ENCODE results near the gene NPBWR2.

The NPBWR2 gene

DNA sequence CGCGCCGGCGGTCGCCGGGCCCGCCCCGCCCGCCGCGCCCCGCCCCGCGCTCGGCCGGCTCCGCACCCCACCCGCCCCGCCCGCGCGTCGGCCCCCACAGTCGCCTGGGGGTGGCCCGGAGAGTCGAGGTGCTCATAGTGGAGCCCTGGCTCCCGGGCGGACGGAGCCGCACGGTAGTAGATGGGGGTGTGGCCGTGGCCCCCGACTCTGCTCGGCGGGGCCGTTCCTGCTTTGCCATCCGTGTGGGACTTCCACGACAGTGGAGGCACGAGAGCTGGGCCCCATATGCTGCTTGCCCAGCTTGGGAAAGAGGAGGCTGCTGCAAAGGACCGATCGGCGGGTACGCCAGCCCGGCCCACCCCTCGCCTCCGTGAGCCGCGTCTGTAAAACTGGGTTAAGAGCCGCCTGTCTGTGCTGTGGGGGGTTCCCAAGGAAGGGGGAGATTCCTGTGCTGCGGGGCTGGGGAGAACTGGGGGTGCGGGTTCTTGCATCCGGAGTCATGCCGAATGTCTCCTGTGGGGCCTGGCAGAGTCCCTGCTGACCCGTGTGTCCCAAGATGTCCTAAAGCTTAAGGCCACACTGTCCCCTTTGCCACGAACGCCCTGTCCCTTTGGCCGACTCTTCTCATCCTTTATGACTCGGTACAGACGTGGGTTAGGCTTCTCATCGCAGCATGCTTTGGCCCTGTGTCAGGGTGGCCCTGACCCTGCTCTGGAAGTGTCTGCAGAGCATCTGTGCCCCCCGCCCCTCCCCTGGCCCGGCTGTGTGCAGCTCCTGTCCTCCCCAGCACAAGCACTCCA is 27.2 kb downstream of the NPBWR2 start, which contains the start of gene OPRL1:
OPRL1 (plus strand) TSS at position 70 of the 800 bp plus-strand sequence. CDS start 12,639 bp downstream, outside the sequence.
- DNase-seq (ENCODE audit: low read depth): peak; percentile 35
- TF ChIP-seq, protein P1, sequence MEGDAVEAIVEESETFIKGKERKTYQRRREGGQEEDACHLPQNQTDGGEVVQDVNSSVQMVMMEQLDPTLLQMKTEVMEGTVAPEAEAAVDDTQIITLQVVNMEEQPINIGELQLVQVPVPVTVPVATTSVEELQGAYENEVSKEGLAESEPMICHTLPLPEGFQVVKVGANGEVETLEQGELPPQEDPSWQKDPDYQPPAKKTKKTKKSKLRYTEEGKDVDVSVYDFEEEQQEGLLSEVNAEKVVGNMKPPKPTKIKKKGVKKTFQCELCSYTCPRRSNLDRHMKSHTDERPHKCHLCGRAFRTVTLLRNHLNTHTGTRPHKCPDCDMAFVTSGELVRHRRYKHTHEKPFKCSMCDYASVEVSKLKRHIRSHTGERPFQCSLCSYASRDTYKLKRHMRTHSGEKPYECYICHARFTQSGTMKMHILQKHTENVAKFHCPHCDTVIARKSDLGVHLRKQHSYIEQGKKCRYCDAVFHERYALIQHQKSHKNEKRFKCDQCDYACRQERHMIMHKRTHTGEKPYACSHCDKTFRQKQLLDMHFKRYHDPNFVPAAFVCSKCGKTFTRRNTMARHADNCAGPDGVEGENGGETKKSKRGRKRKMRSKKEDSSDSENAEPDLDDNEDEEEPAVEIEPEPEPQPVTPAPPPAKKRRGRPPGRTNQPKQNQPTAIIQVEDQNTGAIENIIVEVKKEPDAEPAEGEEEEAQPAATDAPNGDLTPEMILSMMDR (IDR thresholded peaks at IDR 0.05; ENCODE audit: insufficient read depth, low read depth, low read length, missing control alignments): no peak
- peak within 1 kb of the TSS; percentile 60 for H3K4me3 ChIP-seq (ENCODE audit: low read depth, low read length)

DNA sequence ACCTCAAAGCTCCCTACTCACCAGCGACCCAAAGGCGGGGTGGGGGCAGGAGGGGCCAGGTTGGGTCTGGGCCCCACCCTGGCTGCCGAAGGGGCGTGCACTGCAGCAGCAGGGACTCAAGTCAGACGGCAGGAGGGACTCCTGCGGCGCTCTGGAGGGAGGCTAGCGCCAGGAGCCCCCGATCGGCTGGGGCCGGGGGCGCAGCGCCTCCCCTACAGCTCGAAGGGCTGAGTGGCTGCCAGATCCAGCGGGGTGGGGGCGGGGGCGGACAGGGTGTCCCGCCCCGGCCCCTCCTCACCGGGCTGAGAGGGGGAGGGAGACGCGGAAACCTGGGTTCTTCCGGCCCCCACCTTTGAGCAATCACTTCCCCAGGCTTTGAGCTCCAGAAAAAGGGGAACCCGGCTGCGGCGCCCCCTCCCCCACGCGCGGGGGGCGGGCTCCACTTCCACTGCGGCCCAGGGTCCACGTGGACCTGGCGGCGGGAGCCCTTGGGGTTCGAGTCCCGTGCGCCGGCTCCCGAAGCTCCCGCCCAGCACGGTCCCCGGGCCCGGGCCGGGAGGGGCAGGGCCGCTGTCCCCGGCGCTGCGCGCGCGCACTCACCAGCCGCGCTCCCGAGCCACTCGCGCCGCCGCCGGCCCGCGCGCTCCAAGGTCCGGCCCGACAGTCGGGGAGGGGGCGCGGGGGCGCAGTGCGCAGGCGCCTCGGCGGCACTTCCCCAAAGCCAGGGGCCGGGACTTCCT is 27.9 kb downstream of the NPBWR2 start, which contains the start of gene RGS19:
RGS19 (minus strand) TSS at position 246 of the 740 bp plus-strand sequence. CDS start 2,632 bp downstream, outside the sequence.
- peak within 1 kb of the TSS; percentile 60 for H3K4me3 ChIP-seq (ENCODE audit: low read depth, low read length)
- TF ChIP-seq, protein P1 (IDR thresholded peaks at IDR 0.05; ENCODE audit: insufficient read depth, low read depth, low read length, missing control alignments): no peak
- peak; percentile 90 for DNase-seq (ENCODE audit: low read depth)

DNA sequence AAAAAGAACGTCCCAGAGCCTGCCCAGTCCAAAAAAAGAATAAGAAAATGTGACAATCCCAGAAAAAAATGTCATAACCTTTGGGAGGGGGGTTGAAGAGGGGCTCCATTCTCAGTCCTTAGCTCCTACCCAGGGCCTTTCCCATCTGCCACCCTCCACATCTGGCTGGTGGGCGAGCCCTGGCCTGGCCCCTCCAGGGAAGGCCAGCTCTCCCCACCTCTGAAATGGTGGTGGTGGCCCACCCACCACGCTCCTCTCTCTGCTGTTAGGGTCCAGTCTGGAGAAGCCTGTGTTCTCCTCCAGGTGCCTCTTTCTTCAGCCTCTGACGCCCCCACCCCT is 28.5 kb downstream of the NPBWR2 start:
- no peak for DNase-seq (ENCODE audit: low read depth)
- peak overlapping the region; percentile 60 for H3K4me3 ChIP-seq (ENCODE audit: low read depth, low read length)
- TF ChIP-seq, protein P1 (IDR thresholded peaks at IDR 0.05; ENCODE audit: insufficient read depth, low read depth, low read length, missing control alignments): no peak

DNA sequence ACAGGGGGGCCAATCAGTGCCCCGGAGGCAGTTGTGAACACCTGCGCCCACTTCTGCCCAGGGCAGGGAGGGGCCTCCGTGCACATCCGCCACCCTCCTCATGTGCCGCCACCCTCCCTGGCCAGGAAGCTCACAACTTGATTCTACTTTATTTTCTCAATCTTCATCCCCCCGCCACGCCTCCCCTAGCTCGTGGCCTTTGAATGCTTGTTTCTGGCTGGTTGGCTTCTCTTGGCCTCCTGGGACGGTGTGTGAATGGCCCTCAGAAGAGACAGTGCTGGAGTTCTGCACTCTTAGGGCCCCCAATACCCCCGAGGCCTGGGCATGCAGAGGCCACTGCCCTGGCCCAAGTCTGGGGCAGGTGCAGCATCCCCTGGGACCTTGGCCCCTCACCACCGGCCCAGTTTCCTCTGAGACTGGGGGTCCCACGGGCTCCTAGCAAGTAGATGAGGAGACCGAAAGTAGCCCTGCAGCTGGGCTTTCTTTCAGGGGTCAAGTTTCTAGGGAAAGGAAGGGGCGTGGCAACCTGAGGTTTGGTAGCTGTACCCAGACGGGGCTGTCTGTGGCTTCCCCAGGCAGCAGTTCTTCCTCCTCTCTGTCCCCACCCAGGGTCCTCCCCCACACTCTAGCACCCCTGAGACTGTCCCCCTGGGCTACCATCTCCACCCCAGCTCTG is 29.4 kb downstream of the NPBWR2 start:
- DNase-seq (ENCODE audit: low read depth): peak; percentile 81
- peak overlapping the region; percentile 60 for H3K4me3 ChIP-seq (ENCODE audit: low read depth, low read length)
- TF ChIP-seq, protein P1 (IDR thresholded peaks at IDR 0.05; ENCODE audit: insufficient read depth, low read depth, low read length, missing control alignments): no peak

DNA sequence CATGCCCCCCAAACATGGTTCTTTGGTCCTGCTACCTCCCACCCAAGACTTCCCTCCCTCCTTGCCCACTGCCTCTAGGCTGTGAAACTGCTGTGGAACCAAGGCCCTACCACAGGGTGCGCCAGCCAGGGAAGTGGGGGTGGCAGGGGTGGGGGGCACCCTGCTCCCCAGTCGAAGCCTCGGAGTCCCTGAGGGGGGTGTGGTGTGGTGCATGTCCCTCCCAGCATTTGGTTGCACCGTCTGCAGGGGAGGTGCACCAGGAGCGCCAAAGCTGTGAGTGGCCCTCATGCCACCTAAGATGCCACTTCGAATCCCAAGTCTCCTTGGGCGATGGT is 29.9 kb downstream of the NPBWR2 start:
- TF ChIP-seq, protein P1 (IDR thresholded peaks at IDR 0.05; ENCODE audit: insufficient read depth, low read depth, low read length, missing control alignments): no peak
- peak overlapping the region; percentile 60 for H3K4me3 ChIP-seq (ENCODE audit: low read depth, low read length)
- DNase-seq (ENCODE audit: low read depth): no peak

DNA sequence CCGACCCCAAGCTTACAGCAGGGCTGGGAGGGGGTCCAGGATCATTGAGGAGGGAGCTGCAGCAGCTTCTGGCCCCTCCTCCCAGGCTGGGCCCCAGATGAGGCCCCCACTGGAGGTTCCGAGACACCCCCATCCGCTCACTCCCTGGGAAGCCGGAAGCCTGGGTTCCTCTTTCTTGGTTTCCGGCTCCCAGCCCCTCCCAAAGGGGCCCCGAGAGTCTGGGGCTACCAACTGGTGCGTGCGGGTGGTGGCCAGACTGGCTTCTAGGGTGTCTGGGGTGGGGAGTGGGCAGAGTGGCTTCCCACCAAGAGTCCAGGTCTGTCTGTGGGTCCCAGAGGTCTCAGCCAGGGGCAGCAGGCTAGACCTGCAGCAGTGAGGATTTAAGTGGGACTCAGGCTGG is 30.3 kb downstream of the NPBWR2 start:
- DNase-seq (ENCODE audit: low read depth): peak; percentile 76
- TF ChIP-seq, protein P1 (IDR thresholded peaks at IDR 0.05; ENCODE audit: insufficient read depth, low read depth, low read length, missing control alignments): no peak
- peak overlapping the region; percentile 60 for H3K4me3 ChIP-seq (ENCODE audit: low read depth, low read length)

Measured in GM12865 (cell line).